Brain microvascular endothelial cell (primary cell): ENCODE data around the gene CTSC.

Source experiments
- DNase-seq: peaks from one replicate; pipeline ENCODE4 v3.0.0-alpha.2; 2020
- H3K27ac ChIP-seq: fragments of 250-450 bp; sonication (Bioruptor Pico); 2 replicates; pipeline ENCODE4 v1.5.1; 2020; ENCODE audit warnings: mild to moderate bottlenecking, moderate library complexity
- H3K27me3 ChIP-seq: fragments of 250-450 bp; sonication (Bioruptor Pico); replicated peaks from 2 replicates; pipeline ENCODE4 v1.5.1; 2020; ENCODE audit warnings: mild to moderate bottlenecking
- H3K36me3 ChIP-seq: fragments of 250-450 bp; sonication (Bioruptor Pico); replicated peaks from 2 replicates; pipeline ENCODE4 v1.5.1; 2020; ENCODE audit warnings: mild to moderate bottlenecking
- H3K4me3 ChIP-seq: 2 replicates; pipeline ENCODE4 v1.5.1; 2011; ENCODE audit warnings: low read depth, mild to moderate bottlenecking, control low read depth, low read length, moderate library complexity
- CTCF ChIP-seq: IDR thresholded peaks from 2 replicates; pipeline ENCODE4 v1.5.1; 2011; ENCODE audit warnings: low read depth, mild to moderate bottlenecking, moderate library complexity, low read length, control low read depth, inconsistent platforms; ENCODE audit errors: missing control alignments
- in situ Hi-C: cut with HindIII; loops from 2 replicates; pipeline ENCODE4 v1.10.0; 2017; ENCODE audit warnings: low sequenced_read_pairs, low pct_ligation_motif_present

CTSC gene

GRCh38 chr11:88357323-88358039 is 19.9 kb upstream of the CTSC start:
- DNase-seq = peak; percentile 21
- H3K27me3 ChIP-seq = no peaks in the 10 kb centered on the region

GRCh38 chr11:88355887-88356286 is 18.4 kb upstream of the CTSC start:
- Histone ChIP-seq H3K36me3 (no peaks in the 10 kb centered on the region), H3K27me3 (no peaks in the 10 kb centered on the region), H3K4me3 (no peak overlapping the region), H3K27ac (no peak overlapping the region)
- TF ChIP-seq CTCF = no peak
- in situ Hi-C loops = no loop called here
- no peak for DNase-seq

More at GRCh38 chr11:88357323-88358039, 19.9 kb upstream of the CTSC start:
- Histone ChIP-seq H3K27ac (peak overlapping the region; percentile 67), H3K36me3 (no peaks in the 10 kb centered on the region), H3K4me3 (no peak overlapping the region)
- TF ChIP-seq CTCF = no peak
- in situ Hi-C loops = no loop called here

GRCh38 chr11:88354912-88355311 is 17.4 kb upstream of the CTSC start:
- H3K27ac ChIP-seq = no peak overlapping the region
- H3K27me3 ChIP-seq = no peaks in the 10 kb centered on the region
- no peak for TF ChIP-seq CTCF
- H3K4me3 ChIP-seq = no peak overlapping the region
- in situ Hi-C loops = no loop called here
- DNase-seq = no peak
- H3K36me3 ChIP-seq = no peaks in the 10 kb centered on the region

- H3K27me3 ChIP-seq = no peaks in the 10 kb centered on the region
- no peak for DNase-seq
- H3K27ac ChIP-seq = no peak overlapping the region
- no peaks in the 10 kb centered on the region for H3K36me3 ChIP-seq
- in situ Hi-C loops = no loop called here
- no peak overlapping the region for H3K4me3 ChIP-seq
- TF ChIP-seq CTCF = no peak
Observed at GRCh38 chr11:88353835-88354496, 16.4 kb upstream of the CTSC start.

GRCh38 chr11:88353386-88353785 is 15.8 kb upstream of the CTSC start:
- no peaks in the 10 kb centered on the region for H3K27me3 ChIP-seq
- no peak overlapping the region for H3K27ac ChIP-seq
- no peaks in the 10 kb centered on the region for H3K36me3 ChIP-seq
- in situ Hi-C loops = no loop called here
- no peak overlapping the region for H3K4me3 ChIP-seq
- TF ChIP-seq CTCF = no peak
- DNase-seq = no peak

GRCh38 chr11:88352139-88352538 is 14.6 kb upstream of the CTSC start:
- no peak for TF ChIP-seq CTCF
- no peaks in the 10 kb centered on the region for H3K36me3 ChIP-seq
- no peaks in the 10 kb centered on the region for H3K27me3 ChIP-seq
- no peak overlapping the region for H3K27ac ChIP-seq
- in situ Hi-C loops = no loop called here
- DNase-seq = peak; percentile 57
- H3K4me3 ChIP-seq = no peak overlapping the region
